Stimulated activated naive CD4-positive, alpha-beta T cell (primary cell): Measurements from ENCODE around the gene KIF17.

Source experiments
- DNase-seq, 6 experiments: peaks; one replicate each; lab custom pipeline; 2025; lab: John Stamatoyannopoulos, UW

Gene KIF17

GRCh38 chr1:20710469-20711284, 7.1 kb downstream of the KIF17 start:
- no peak for DNase-seq

DNA sequence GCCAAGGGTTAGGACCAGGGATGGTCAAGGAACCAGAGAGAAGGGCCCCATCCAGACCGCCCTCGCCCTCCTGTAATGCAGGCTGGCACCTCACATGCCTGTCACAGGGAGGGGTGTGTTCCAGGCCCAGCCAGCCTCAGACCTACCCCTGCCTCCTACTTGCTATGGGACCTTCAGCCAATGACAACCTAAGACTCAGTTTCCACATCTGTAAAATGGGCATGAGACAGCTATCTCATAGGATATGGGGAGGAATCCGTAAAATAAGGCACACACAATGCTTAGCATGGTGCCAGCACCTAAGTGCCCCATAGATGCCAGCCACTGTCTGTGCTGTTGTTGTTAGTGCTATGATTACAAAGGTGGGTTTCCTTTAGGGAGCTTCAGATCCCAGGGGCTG, 7.9 kb downstream of the KIF17 start:
- DNase-seq: no peak

- no peak for DNase-seq
These were observed 8.9 kb downstream of the KIF17 start for GRCh38 chr1:20708891-20709290.

DNA sequence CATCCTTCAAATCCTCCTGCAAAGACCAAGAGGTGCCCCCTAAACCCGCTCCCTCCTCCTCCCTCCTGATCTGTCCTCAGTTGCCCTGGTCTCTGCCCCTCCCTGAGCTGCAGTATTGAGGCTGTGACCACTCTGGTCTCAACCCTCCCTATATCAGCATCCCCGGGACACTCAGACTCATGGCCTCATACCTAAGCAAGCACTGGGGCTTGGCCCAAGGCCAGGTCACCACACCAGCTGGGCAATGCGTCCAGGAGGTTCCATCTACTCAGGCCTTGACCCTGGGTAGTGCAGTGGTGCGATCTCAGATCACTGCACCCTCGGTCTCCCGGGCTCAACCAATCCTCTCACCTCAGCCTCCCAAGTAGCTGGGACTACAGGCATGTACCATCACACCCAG, 9.8 kb downstream of the KIF17 start:
- DNase-seq: no peak

DNA sequence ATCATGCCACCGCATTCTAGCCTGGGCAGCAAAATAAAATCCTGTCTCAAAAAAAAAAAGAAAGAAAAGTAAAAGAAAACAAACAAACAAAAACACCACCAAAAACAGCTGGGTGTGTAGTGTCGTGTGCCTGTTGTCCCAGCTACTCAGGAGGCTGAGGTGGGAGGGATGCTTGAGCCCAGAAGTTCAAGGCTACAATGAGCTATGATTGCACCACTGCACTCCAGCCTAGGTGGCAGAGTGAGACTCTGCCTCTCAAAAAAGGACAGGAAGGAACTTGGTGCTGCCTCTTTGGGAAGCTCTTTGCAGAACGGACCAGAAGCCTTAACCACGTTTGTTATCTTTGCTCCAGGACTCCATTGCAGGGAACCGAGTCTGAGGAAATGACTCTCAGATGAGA, 11.0 kb downstream of the KIF17 start:
- DNase-seq: no peak

GRCh38 chr1:20705203-20705755, 12.5 kb downstream of the KIF17 start:
- DNase-seq: no peak

GRCh38 chr1:20704390-20705202, 13.2 kb downstream of the KIF17 start:
- no peak for DNase-seq

DNA sequence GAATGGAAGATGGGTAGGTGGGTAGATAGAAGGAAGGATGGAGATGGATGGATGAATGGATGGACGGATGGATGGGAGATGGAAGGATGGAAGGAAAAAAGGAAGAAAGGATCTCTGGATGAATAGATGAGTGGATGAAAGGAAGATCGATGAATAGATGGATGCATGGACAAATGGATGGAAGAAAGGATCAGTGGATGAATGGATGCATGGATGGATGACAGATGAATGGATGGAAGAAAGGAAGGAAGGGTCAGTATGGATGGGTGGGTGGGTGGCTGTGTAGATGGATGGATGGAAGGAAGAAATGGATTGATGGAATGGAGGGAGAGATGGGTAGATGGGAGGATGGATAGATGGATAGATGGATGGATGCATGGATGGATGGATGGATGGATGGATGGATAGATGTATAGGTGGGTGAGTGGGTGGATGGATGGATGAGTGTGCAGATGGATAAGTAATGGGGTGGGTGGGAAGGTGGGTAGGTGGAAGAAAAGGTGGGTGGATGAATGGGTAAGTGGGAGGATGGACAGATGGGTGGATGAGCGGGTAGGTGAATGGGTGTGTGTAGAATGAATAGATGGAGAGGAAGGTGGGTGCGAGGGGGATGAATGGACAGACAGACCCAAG, 14.6 kb downstream of the KIF17 start:
- no peak for DNase-seq

DNA sequence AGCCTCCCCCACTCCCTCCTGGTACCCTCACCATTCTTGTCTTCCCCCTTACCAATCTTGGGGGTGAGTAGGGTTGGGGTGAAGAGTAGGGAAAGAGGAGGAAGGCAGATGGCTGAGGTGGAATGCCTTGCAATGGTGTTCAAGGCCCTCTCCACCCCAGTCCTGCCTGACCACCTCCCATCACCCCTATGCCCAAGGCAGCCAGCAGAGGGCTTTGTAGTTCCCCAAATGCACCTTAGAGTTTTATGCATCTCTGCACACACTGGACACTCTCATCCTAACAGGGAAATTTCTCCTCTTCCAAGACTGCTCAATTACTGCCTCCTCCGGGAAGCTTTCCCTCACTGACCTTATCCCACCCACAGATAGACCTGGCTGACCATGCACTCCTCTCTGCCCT, 15.4 kb downstream of the KIF17 start:
- DNase-seq: no peak

DNA sequence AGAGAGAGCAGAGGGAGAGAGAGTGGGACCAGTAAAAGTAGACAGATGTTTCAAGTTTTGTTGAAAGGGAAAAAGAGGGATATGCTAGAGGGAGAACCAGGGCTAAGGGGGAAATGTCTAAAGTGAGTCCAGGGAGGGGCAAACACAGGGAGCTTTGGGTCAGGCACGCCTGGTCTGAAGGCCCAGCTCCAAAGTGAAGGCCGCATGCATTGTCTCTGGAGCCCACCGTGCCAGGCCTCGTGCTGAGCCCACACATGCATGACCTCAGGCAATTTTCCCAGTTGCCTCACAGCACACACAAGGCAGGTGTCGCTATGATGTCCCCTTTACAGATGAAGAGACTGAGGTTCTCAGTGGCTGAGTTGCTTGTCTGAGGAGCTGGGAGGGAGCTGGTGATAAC, 16.0 kb downstream of the KIF17 start:
- no peak for DNase-seq

DNA sequence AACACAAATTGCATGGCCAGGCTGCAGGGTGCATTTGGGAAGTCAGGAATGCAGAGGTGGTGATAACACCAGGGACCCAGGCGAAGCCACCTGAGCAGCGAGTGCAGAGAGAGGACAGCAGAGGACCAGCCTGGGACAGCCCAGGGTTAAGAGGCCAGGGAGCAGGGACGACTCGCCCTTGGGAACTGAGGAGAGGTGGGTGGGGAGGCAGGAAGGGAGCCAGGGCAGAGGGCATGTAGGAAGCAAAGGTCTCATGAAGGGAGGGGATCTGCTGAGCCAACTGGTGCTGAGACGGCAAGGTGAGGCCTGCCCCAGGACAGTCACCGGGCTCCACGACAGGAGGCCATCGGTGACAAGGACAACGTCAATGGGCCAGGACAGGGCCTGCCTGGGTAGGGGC, 16.4 kb downstream of the KIF17 start:
- DNase-seq: no peak

DNA sequence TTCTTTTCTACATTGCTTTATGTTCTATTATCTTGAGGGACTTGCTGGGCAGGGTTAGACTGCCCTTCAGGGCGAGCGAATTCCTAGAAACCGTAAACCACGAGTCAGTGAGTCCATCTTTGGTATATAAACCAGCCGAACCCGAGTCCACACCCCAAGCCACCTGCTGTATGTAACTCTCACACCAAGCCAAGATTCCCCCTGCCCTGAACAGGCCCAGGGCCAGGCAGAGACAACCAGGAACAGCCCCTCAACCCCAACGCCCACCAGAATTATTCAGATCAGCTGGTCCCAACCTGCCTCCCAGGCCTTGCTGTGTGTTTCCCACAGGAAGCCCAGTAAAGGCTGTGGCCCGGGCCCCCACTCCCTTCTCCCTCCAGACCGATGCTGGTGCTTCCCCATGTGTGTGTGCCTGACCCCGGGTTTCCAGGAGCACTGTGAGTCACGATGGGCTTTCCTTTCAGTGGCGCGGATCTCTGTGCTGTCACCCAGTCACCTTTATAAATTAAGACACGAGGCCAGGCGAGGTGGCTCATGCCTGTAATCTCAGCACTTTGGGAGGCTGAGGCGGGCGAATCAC, 17.1 kb downstream of the KIF17 start:
- no peak for DNase-seq

DNA sequence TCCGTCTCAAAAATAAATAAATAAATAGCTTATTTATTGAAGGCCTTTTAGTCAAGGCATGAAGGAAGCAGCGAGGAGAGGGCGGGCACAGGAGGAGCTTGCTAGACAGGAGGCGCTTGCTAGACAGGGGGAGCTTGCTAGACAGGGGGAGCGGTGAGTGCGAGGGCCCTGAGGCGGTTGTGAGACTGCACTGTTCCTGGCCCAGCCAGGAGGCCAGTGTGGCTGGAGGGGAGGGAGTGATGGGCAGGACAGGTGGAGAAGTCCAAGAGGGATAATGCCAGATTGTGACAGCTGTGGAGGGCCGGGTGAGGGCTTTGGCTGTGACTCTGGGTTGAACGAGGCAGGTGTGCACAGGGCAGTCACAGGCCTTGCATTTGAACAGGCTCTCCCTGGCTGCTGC, 18.2 kb downstream of the KIF17 start:
- no peak for DNase-seq

GRCh38 chr1:20698195-20698910, 19.5 kb downstream of the KIF17 start:
- no peak for DNase-seq

DNA sequence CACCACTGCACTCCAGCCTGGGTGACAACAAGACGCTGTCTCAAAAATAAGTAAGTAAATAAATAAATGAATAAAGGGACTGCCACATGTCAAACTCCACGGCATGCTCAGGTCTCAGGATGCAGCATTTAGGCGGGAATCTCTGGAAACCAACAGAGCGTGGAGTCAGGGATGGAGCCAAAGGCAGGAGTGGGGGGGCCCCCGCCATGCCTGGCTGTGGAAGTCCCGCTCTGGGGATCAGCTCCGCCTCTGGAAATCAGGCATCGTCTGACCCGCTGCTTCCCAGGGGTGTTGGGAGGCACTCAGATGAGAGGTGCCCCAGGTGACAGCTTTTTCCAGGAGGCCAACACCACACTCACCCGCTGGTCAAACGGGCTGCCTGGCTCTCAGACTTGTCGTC, 20.2 kb downstream of the KIF17 start:
- DNase-seq: no peak

DNA sequence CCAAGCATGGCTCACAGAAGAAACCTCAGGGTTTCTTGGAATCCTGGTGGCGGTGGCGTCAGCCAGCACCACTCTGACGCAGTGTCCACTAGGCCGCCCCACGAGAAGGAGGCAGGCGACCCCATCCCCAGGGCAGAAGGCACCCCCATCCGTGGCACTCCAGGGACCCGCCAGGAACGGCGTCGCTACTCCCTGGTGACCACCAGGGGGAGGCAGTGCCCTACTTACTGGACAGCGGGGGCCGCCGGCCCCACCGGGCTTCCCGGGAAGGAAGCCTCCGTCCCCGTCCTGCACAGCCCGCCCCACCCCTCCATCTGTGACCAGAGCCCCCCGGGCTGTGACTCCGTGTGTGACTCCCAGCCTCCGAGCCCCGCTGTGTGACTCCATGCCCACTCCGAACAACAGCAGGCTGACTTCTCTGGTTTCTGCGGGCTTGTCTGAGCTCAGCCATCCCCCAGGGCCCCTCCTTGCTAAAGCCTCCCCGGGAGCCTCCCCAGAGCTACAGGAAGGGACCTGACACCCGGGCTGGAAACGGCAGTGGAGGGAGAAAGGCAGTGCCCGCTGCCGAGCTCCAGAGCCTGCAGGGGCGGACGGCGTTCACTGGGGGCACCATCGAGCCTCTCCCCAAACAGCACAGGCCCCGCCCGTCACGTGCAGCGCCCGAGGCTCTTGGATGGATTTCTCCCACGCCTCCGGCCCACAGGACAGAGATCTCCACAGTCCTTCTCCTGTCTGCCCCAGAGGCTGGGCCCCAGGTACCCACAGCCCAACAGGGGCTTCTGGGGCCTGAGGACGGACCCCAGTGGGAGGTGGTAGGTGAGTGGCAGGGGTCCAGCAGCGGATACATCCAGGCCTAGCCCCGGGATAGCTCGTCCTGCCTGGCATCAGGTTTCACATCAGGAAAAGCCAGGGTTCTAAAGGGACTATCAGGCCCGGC, 21.1 kb downstream of the KIF17 start:
- DNase-seq: peak; percentile 46 to 74 (median 60)

- DNase-seq: no peak
These were observed 22.3 kb downstream of the KIF17 start for GRCh38 chr1:20695515-20695914.

DNA sequence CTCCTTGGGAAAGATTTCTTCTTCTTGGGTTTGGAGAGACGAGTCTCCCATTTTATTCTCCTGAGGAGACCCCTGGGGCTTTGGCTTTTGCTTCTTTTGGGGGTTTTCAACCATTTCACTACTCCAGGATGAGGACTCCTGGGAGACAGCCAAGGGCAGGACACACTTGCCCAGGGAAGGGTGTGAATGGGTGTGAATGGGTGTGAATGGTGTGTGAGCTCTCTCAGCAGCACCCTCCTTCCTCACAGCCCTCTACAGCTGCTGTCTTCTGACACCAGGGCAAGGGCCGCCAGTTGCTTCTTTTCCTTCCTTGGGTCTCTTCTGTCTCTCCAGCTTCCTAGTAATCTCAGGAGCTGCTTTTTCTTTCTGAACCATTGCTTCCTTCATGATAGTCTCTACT, 24.2 kb downstream of the KIF17 start:
- DNase-seq: no peak

- DNase-seq: no peak
These were observed 25.9 kb downstream of the KIF17 start for GRCh38 chr1:20691872-20692271.

GRCh38 chr1:20689645-20690056, 28.2 kb downstream of the KIF17 start:
- no peak for DNase-seq
